Neural progenitor cell (in vitro differentiated cells): ENCODE data around the gene DENND5A.
"Not testable (repeated sequence)": the region's sequence is repeated elsewhere in the genome, so short reads cannot be mapped to it uniquely, and the experiment has no call there.

Experiments used
- CTCF ChIP-seq: fragments of 200-600 bp; sonication (generic); IDR thresholded peaks from 2 replicates; pipeline ENCODE4 v1.5.1; 2017; ENCODE audit warnings: antibody characterized with exemption, mild to moderate bottlenecking
- EZH2 ChIP-seq: fragments of 200-600 bp; sonication (generic); IDR thresholded peaks from 2 replicates; pipeline ENCODE4 v1.6.1; 2017; ENCODE audit warnings: antibody characterized with exemption, mild to moderate bottlenecking, moderate library complexity
- EZH2phosphoT487 ChIP-seq: fragments of 200-600 bp; sonication (generic); IDR thresholded peaks from 2 replicates; pipeline ENCODE4 v1.6.1; 2017; ENCODE audit warnings: antibody characterized with exemption

DNA sequence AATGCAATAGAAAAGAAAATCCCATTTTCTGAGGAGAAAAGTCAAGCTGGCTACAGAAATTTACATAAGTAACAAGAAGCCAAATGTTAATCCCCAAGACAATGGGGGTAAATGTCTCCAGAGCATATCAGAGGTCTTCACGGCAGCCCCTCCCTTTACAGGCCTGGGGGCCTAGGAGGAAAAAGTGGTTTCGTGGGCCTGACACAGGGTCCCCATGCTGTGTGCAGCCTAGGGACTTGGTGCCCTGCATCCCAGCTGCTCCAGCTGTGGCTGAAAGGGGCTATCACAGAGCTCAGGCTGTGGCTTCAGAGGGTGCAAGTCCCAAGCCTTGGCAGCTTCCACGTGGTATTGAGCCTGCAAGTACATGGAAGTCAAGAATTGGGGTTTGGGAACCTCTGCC, 76.3 kb downstream of the DENND5A start:
- not testable (repeated sequence) for TF ChIP-seq EZH2phosphoT487, CTCF, EZH2
